ENCODE measurements around the gene EGF.
"Not testable (repeated sequence)": the region's sequence is repeated elsewhere in the genome, so short reads cannot be mapped to it uniquely, and the experiment has no call there.

DNA sequence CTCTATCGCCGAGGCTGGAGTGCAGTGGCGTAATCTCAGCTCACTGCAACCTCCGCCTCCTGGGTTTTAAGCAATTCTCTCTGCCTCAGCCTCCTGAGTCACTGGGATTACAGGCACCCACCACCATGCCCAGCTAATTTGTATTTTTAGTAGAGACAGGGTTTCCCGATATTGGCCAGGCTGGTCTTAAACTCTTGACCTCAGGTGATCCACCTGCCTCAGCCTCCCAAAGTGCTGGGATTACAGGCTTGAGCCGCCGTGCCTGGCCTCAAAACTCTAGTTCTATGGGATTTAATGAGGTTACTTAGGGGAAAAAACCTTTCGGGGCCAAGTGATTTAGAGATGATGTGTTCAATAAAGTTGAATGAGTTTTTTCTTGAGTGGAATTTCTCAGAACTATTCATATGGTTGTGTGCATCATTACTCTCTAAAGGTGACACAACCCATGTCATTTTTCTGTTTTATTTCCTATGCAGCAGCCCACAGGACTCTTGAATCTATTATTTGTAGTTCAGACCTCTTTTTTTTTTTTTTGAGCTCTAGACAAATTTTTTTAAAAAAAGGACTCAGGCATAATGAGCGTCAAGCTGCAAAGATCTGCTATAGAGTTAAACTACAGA, 36.5 kb downstream of the EGF start:
- TF ChIP-seq, protein P1, sequence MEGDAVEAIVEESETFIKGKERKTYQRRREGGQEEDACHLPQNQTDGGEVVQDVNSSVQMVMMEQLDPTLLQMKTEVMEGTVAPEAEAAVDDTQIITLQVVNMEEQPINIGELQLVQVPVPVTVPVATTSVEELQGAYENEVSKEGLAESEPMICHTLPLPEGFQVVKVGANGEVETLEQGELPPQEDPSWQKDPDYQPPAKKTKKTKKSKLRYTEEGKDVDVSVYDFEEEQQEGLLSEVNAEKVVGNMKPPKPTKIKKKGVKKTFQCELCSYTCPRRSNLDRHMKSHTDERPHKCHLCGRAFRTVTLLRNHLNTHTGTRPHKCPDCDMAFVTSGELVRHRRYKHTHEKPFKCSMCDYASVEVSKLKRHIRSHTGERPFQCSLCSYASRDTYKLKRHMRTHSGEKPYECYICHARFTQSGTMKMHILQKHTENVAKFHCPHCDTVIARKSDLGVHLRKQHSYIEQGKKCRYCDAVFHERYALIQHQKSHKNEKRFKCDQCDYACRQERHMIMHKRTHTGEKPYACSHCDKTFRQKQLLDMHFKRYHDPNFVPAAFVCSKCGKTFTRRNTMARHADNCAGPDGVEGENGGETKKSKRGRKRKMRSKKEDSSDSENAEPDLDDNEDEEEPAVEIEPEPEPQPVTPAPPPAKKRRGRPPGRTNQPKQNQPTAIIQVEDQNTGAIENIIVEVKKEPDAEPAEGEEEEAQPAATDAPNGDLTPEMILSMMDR (conservative IDR thresholded peaks at IDR 0.05; ENCODE audit: low read depth, low read length) = not testable (repeated sequence)
- TF ChIP-seq EZH2 (IDR thresholded peaks at IDR 0.05; ENCODE audit: borderline replicate concordance, low read depth, low read length, poor library complexity, severe bottlenecking) = not testable (repeated sequence)

All from A673 (cell line).